GM21723 (cell line): ENCODE data around the gene SETSIP.
"Not testable (repeated sequence)": the region's sequence is repeated elsewhere in the genome, so short reads cannot be mapped to it uniquely, and the experiment has no call there.

Experiments
- ATAC-seq: cut with Tn5 transposase; IDR thresholded peaks from one replicate; pipeline ENCODE4 v1.9.1; 2021; ENCODE audit warnings: mild to moderate bottlenecking, moderate library complexity; ENCODE audit not compliant: unreplicated experiment

Gene SETSIP, protein sequence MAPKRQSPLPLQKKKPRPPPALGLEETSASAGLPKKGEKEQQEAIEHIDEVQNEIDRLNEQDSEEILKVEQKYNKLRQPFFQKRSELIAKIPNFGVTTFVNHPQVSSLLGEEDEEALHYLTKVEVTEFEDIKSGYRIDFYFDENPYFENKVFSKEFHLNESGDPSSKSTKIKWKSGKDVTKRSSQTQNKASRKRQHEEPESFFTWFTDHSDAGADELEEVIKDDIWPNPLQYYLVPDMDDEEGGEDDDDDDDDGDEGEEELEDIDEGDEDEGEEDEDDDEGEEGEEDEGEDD

DNA sequence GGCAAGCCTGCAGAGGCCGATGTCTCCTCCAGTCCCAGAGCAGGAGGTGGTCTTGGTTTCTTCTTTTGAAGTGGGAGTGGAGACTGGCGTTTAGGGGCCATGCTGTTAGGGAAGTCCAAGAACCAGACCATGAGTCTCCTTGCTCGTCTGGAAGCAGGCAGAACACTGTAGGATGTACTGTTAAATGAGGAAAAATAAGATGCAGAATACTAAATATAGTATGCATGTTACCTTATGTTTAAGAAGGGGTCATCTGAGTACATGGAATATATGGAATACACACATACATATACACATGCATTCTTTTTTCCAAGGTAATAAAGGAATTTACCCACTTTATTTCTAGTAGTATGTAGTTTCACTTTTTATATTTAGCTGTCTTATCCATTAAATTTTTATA is at the start of gene SETSIP:
SETSIP (minus strand) TSS at position 101 of the 400 bp plus-strand sequence; CDS start at position 101, 0 bp downstream.
- no peak for ATAC-seq

- ATAC-seq, result no peak
Measured at GRCh38 chr1:92123868-92124267, 48.7 kb upstream of the SETSIP start.

DNA sequence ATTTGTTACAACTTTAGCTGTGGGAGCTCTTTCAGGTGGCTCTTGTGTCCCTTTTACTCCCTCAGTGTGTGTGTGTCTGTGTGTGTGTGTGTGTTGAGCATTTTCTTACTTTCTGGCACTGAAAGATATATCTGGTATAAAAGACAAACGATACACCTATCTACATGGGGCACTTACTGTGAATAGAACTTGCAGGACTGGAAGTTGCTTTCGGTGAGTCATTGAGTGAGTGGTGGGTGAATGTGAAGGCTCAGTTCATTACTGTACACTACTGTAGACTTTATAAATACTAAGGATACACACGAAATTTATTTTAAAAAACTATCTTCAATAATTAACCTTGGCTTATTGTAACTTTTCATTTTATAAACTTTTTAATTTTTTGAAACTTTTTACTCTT is 43.6 kb upstream of the SETSIP start:
- ATAC-seq, result no peak

DNA sequence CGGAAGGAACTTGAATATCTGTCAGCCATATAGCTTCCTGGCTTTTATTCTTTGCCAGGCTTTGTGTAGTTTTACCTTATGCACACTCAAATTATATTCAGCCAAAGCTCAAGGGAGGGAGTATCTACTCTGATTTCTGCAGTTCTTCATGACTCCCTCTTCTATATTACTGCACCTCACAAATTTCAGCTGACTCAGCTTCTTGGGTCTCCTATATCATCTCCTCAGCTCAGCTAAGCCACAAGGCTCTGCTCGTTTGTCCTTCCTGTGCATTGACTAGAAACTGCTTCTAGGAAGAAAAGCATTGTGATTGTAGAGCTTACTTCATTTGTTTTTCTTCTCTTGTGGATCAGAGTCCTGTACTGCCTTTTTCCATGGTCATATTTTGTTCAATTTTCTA is 42.3 kb upstream of the SETSIP start:
- no peak for ATAC-seq

DNA sequence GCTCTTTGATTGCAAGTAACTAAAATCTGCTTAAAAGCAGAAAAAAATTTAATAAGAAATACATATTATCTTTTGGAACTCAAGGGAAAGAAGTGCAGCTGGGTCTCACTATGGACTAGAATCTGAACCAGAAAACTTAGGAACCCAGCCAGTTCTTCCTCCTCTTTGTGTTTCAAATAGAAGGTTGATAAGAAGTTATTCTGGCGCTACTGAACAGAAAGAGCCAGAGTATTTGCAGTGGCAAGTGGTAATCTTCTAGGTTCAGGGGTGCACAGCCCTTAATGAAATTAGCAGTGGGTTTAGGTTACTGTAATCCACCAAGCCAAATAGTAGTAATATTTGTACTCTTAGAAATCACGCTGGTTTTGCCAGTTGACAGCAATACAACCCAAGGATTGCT is 33.4 kb upstream of the SETSIP start:
- no peak for ATAC-seq

DNA sequence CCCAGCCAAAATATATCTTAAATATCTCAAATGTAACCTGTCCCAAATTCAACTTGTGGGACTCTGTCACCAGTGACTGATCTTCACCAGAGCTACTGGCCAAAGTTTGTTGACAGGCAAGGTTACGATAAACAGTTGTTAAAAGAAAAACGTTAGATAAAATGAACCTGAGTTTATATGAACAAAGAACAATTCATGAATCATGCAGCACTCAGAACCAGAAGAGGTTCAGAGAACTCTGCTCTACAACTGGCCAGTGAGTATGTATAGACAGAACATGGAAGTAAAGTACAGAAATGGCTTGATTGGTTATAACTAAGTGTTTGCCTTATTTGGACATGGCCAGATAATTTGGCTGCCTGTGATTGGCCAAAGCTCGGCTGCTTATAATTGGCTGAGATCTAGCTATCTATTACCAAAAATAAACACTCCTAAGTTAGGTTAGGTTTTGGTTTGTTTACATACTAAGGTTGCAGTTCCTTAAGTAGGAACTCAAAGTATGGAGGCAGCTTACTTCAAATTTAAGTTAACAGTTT is 30.4 kb upstream of the SETSIP start:
- no peak for ATAC-seq

DNA sequence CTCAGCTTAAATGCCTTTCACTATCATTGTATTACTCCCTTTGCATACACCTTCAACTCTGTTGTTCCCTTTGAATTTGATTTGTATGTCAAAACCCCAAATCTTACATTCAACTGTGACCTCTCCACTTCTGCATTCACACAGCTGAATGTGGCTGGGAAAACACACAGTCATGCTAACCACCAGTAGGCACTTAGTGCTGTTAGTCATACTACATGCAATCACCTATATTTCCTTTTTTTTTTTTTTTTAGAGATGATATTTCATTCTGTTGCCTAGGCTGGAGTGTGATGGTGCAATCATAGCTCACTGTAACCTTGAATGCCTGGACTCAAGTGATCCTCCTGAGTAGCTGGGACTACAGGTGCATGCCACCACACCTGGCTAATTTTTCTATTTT is 21.1 kb upstream of the SETSIP start:
- ATAC-seq, result no peak

- ATAC-seq, result no peak
Measured at GRCh38 chr1:92095874-92096273, 20.7 kb upstream of the SETSIP start.

DNA sequence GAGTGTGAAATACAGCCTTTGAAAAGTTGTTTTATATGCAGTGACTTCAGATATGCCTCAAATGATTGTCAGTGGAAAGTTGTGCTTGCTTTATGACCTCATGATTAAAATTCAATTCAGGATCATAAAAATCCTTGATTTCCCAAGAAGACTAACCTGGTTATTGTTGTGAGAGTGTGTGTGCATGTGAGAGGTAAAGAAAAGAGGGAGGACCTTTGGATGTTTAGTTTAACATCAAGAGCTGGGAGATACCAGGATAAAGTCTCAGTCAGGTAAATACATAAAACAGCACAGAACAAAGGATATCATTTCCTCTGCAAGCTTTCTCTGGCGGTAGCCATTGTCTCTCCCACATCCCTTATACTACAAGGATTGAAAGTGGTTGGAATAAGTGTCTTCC is 19.4 kb upstream of the SETSIP start:
- no peak for ATAC-seq

DNA sequence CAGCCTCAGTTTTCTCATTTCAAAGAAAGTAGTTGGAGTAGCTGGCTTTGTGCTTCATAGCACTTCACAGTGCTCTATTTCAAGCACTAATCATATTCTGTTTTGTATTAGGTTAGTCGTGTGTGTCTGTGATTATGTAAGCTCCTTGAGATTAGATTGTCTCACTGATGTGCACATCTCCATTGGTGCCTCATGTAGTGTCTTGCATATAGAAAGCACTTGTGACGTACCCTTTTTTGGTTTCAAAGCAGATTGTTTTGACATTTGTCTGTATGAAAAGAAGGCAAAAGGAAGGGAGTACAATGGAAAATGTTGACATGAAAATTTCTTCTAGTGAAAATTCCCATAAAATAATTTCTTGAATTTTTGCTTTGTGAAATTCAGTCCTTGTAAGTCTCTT is 18.9 kb upstream of the SETSIP start:
- no peak for ATAC-seq

GRCh38 chr1:92091625-92092024 is 16.4 kb upstream of the SETSIP start:
- ATAC-seq, result no peak

GRCh38 chr1:92087542-92087941 is 12.3 kb upstream of the SETSIP start:
- no peak for ATAC-seq

- no peak for ATAC-seq
Measured at GRCh38 chr1:92085727-92086126, 10.5 kb upstream of the SETSIP start.

- ATAC-seq, result no peak
Measured at GRCh38 chr1:92084651-92085050, 9.4 kb upstream of the SETSIP start.

- no peak for ATAC-seq
Measured at GRCh38 chr1:92081031-92081430, 5.8 kb upstream of the SETSIP start.

DNA sequence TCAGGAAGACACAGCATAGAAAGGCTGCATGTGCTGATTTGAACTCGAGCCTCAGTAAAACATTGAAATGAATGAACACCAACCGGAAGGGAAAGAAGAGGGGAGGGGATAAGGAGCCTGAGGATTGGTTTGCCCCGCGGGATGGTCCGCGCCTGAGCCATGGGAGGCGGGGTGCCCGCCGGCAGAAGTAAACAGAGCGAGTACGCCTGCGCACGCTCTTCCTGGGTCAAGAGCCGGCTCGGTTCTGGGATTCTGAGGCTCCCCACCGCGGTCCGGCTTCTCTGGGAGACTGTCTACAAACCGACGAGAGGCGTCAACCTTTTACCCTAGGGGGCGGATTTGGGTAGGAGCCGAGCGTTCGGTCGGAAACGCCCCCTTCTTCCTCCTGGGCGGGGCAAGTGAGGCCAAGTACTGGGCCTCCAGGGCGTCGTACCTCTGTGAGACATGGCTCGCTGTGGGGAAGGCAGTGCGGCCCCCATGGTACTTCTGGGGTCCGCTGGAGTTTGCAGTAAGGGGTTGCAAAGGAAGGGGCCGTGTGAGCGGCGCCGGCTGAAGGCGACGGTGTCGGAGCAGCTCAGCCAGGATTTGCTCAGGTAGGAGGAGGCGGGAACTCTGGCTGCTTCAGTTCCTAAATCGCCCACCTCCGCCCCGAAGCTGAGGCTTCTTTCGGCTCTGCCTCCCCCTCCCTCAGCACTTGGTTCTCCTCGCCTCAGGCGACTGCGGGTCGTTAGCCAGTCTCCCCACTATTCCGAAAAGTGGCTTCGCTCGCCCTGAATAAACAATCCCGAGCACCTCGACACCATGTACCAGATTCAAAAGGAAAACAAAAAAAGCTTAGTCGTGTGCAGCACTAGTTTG is 5.1 kb upstream of the SETSIP start, which contains the start of gene BTBD8:
BTBD8 (plus strand) TSS at position 218 of the 858 bp plus-strand sequence; CDS start at position 445, 227 bp downstream.
- peak; percentile 98 for ATAC-seq

- no peak for ATAC-seq
Measured at GRCh38 chr1:92079441-92079840, 4.2 kb upstream of the SETSIP start.

- not testable (repeated sequence) for ATAC-seq
Measured at GRCh38 chr1:92078077-92078476, 2.9 kb upstream of the SETSIP start.

DNA sequence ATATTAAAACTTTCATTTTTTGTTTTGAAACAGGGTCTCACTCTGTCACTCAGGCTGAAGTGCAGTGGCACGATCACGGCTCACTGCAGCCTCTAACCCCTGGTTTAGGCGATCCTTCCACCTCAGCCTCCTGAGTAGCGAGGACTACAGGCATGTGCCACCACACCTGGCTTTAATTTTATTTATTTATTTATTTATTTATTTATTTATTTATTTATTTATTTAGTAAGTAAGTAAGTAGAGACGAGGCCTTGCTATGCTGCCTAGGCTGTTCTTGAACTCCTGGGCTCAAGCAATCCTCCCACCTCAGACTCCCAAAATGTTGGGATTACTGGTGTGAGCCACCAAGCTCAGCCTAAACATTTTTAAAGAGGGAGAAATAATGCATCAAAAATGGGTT is 1.2 kb upstream of the SETSIP start:
- no peak for ATAC-seq

- ATAC-seq, result not testable (repeated sequence)
Measured at GRCh38 chr1:92074446-92074845, 765 bp downstream of the SETSIP start.

DNA sequence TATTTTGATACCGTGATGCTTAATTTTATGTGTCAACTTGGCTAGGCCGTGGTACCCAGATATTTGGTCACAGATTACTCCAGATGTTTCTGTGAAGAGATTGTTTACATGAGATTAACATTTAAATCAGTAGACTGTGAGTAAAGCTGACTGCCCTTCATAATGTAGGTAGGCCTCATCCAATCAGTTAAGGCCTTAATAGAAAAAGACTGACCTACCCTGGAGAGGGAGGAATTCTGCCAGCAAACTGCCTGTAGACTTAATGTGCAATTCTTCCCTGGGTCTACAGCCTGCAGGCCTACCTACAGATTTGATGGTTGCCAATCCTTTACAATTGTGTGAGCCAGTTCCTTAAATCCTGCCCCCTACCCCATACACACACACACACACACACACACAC is 4.3 kb downstream of the SETSIP start:
- ATAC-seq, result no peak

GRCh38 chr1:92066321-92066720 is 8.9 kb downstream of the SETSIP start:
- ATAC-seq, result no peak
